ENCODE results near the gene TCF21.

DNA sequence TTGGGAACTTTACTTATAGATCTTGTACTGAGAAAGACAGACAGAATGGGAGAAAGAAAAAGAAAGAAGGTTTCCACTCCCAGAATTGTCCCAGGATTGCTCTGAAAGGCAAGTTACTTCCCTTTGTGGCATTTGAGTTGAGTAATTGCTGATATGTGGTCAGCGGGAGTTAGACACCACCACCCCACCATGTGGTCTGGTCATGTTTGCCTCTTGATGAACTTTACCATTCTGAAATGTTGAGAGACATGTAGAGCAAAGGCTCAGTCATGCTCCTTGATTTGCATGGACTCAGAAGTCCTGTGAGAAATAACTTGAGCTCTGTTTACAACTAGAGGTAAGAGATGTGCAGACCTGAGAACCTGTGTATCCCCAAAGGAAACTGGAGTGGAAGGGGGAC, 17.1 kb downstream of the TCF21 start:
- TF ChIP-seq CTCF (conservative IDR thresholded peaks at IDR 0.05; ENCODE audit: low read length) (no peak), EZH2phosphoT487 (IDR thresholded peaks at IDR 0.05; ENCODE audit: borderline replicate concordance, low read depth, low read length) (no peak)

Data from OCI-LY7 (cell line).